ENCODE results near the gene ATRNL1.

ATRNL1 gene

DNA sequence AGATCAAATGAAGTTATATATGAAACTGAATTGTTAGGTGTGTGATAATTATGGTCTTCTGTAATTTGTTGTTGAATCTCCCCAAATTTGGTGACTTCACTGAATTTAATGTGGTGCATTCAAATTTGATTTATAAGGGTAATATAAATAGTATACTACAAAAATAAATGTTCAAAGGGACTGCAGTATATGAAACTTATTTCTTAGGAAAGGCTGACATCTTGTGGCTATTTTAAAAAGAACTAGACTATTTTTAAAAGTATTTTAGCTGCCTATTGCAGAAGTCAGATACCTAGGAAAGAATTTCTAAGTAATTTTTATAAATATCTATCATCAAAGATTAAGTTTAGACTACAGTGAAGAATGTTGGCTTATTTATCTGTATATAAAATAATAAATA, 36.6 kb downstream of the ATRNL1 start:
- ChIA-PET POLR2A (no interaction called here), CTCF (interaction anchor here (1.0 to 1.1 kb wide), 2 partner anchors 250 to 253 kb away, joined by 4 to 18 read pairs; no protein-coding TSS in a partner anchor)
- DNase-seq (ENCODE audit: extremely low spot score), result no peak
- TF ChIP-seq, protein P1, sequence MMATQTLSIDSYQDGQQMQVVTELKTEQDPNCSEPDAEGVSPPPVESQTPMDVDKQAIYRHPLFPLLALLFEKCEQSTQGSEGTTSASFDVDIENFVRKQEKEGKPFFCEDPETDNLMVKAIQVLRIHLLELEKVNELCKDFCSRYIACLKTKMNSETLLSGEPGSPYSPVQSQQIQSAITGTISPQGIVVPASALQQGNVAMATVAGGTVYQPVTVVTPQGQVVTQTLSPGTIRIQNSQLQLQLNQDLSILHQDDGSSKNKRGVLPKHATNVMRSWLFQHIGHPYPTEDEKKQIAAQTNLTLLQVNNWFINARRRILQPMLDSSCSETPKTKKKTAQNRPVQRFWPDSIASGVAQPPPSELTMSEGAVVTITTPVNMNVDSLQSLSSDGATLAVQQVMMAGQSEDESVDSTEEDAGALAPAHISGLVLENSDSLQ (IDR thresholded peaks at IDR 0.05), result peak; percentile 33
- TF ChIP-seq ELF4 (IDR thresholded peaks at IDR 0.05), result no peak

DNA sequence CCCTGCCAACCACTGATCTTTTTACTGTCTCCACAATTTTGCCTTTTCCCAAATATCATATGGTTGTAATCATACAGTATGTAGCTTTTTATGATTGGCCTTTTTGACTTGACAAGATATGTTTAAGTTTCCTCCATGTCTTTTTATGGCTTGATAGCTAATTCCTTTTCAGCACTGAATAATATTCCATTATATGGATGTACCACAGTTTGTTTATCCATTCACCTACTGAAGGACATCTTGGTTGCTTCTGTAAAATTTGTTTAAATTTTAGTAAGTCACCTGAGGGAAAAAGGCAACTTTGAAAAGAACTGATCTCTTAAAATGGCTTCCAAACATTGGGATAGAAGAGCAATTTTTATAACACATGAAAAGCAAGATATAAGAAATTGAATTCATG, 43.5 kb downstream of the ATRNL1 start:
- DNase-seq (ENCODE audit: extremely low spot score), result no peak
- ChIA-PET CTCF (no interaction called here), POLR2A (no interaction called here)
- no peak for TF ChIP-seq ZNF384 (IDR thresholded peaks at IDR 0.05)

DNA sequence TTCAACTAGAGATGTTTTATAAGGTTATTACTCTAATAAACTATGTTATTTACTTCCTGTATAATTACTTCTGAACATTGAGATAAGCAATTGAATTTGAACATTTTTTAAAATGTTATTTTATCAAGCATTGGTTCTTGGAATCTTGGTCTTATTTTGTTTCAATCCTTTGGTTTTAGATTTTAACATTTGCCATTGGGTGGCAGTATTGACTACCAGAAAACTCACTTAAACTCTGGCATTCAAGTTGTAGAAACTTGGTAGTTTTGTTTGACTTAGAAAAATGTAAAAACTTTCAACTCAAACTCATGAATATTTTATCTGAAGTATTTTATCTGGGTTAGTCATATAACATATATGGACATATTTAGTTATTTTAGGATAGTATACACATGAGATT, 48.1 kb downstream of the ATRNL1 start:
- ChIA-PET POLR2A (no interaction called here), CTCF (interaction anchor here (0.5 to 0.7 kb wide), 2 partner anchors 125 to 278 kb away, joined by 3 to 7 read pairs; no protein-coding TSS in a partner anchor)
- peak; percentile 15 for DNase-seq (ENCODE audit: extremely low spot score)
- no peak for TF ChIP-seq BHLHE40 (IDR thresholded peaks at IDR 0.05; ENCODE audit: borderline replicate concordance)
- no peak for TF ChIP-seq FOXM1 (IDR thresholded peaks at IDR 0.05; ENCODE audit: borderline replicate concordance)
- TF ChIP-seq ARNT (IDR thresholded peaks at IDR 0.05), result no peak

DNA sequence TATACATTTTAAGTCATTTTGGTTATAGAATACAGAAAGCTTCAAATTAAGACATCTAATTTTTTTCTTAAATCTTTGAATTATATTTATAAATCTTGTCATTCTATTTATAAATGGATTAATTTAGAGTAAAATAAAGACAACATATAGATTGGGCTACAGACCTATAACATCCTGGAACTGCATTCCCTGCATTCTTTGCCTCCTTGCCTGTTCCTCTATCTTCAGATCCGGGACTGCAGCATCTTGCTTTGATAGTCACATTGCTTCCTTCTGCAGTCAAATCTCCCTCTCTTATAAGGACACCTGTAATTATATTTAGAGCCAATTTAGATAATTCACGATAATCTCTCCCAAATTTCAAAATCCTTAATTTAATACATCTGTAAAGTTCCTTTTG, 64.2 kb downstream of the ATRNL1 start:
- ChIA-PET POLR2A (no interaction called here), CTCF (no interaction called here)
- no peak for TF ChIP-seq L3MBTL2 (conservative IDR thresholded peaks at IDR 0.05)
- TF ChIP-seq FOXM1 (IDR thresholded peaks at IDR 0.05; ENCODE audit: borderline replicate concordance), result no peak
- no peak for TF ChIP-seq SUZ12 (IDR thresholded peaks at IDR 0.05)
- TF ChIP-seq FOXK2 (IDR thresholded peaks at IDR 0.05), result no peak
- TF ChIP-seq LEF1 (IDR thresholded peaks at IDR 0.05; ENCODE audit: borderline replicate concordance), result no peak
- TF ChIP-seq HDGF (IDR thresholded peaks at IDR 0.05; ENCODE audit: borderline replicate concordance), result no peak
- no peak for TF ChIP-seq BHLHE40 (IDR thresholded peaks at IDR 0.05; ENCODE audit: borderline replicate concordance)
- TF ChIP-seq SP1 (IDR thresholded peaks at IDR 0.05), result no peak
- DNase-seq (ENCODE audit: extremely low spot score), result no peak

DNA sequence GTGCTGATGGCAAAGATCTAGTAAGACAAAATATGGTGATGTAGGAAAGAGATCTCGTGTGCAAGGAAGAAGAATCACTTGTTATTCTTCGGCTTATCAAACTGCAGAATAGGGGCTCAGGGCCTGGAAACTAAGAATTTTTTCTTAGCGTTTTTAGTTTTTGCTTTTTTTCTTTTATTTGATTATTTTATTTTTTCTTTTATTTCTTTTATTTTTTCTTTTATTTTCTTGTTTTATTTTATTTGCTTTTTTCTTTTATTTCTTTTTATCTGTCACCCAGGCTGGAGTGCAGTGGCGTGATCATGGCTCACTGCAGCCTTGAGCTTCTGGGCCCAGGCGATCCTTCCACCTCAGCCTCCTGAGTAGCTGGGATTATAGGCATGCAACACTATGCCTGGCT, 70.0 kb downstream of the ATRNL1 start:
- ChIA-PET CTCF (no interaction called here), POLR2A (no interaction called here)
- no peak for TF ChIP-seq FOXM1 (IDR thresholded peaks at IDR 0.05; ENCODE audit: borderline replicate concordance)
- no peak for TF ChIP-seq SUZ12 (IDR thresholded peaks at IDR 0.05)
- no peak for TF ChIP-seq FOXK2 (IDR thresholded peaks at IDR 0.05)
- TF ChIP-seq SP1 (IDR thresholded peaks at IDR 0.05), result no peak
- no peak for TF ChIP-seq L3MBTL2 (conservative IDR thresholded peaks at IDR 0.05)
- TF ChIP-seq CTBP1 (IDR thresholded peaks at IDR 0.05; ENCODE audit: borderline replicate concordance), result no peak
- no peak for TF ChIP-seq ARNT (IDR thresholded peaks at IDR 0.05)
- no peak for TF ChIP-seq FOXA1 (IDR thresholded peaks at IDR 0.05)
- TF ChIP-seq TARDBP (IDR thresholded peaks at IDR 0.05), result no peak
- TF ChIP-seq, protein P1 (IDR thresholded peaks at IDR 0.05), result no peak
- TF ChIP-seq ZNF384 (IDR thresholded peaks at IDR 0.05), result no peak
- no peak for TF ChIP-seq ELF4 (IDR thresholded peaks at IDR 0.05)
- TF ChIP-seq LEF1 (IDR thresholded peaks at IDR 0.05; ENCODE audit: borderline replicate concordance), result no peak
- no peak for TF ChIP-seq BHLHE40 (IDR thresholded peaks at IDR 0.05; ENCODE audit: borderline replicate concordance)
- no peak for TF ChIP-seq HDGF (IDR thresholded peaks at IDR 0.05; ENCODE audit: borderline replicate concordance)
- TF ChIP-seq NFRKB (IDR thresholded peaks at IDR 0.05), result no peak
- DNase-seq (ENCODE audit: extremely low spot score), result no peak

DNA sequence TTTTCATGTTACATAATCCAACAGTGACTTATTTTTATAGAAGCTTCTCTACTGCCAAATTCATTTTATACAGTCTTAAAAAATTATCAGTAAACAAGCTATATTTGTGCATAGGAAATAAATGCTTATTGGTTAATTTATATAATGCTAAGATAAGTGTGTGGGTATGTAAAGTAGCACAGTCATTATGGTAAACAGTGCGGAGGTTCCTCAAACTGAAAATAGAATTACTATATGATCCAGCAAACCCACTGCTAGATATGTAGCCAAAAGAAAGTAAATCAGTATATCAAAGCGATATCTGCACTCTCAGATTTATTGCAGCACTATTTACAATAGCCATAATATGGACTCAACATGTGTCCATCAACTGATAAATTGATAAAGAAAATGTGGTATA, 71.1 kb downstream of the ATRNL1 start:
- TF ChIP-seq ZNF384 (IDR thresholded peaks at IDR 0.05) (no peak), NFRKB (IDR thresholded peaks at IDR 0.05) (no peak), HDGF (IDR thresholded peaks at IDR 0.05; ENCODE audit: borderline replicate concordance) (no peak), L3MBTL2 (conservative IDR thresholded peaks at IDR 0.05) (no peak), FOXA1 (IDR thresholded peaks at IDR 0.05) (no peak), LEF1 (IDR thresholded peaks at IDR 0.05; ENCODE audit: borderline replicate concordance) (no peak), SP1 (IDR thresholded peaks at IDR 0.05) (no peak)
- TF ChIP-seq, protein P1 (IDR thresholded peaks at IDR 0.05), result no peak
- ChIA-PET CTCF (no interaction called here), POLR2A (no interaction called here)
- no peak for DNase-seq (ENCODE audit: extremely low spot score)

DNA sequence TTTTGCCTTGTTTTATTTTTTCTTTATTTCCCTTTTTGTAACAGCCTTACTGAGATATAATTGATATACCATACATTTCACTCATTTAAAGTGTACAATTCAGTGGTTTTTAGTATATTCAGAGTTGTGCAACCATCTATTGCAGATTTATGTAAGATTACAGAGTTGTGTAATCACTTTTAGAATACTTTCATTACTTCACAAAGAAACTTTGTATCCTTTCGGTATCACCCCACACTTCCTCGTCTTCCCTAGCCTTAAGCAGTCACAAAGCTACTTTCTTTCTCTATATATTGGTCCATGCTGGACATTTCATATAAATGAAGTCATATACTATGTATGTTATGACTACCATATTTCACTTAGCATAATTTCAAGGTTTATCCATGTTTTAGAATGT, 74.6 kb downstream of the ATRNL1 start:
- TF ChIP-seq NFRKB (IDR thresholded peaks at IDR 0.05), result no peak
- no peak for TF ChIP-seq HDGF (IDR thresholded peaks at IDR 0.05; ENCODE audit: borderline replicate concordance)
- no peak for TF ChIP-seq ELF4 (IDR thresholded peaks at IDR 0.05)
- TF ChIP-seq ZNF384 (IDR thresholded peaks at IDR 0.05), result no peak
- TF ChIP-seq SUZ12 (IDR thresholded peaks at IDR 0.05), result no peak
- TF ChIP-seq FOXM1 (IDR thresholded peaks at IDR 0.05; ENCODE audit: borderline replicate concordance), result no peak
- TF ChIP-seq LEF1 (IDR thresholded peaks at IDR 0.05; ENCODE audit: borderline replicate concordance), result no peak
- DNase-seq (ENCODE audit: extremely low spot score), result no peak
- ChIA-PET POLR2A (no interaction called here), CTCF (no interaction called here)
